ENCODE measurements around the gene PPP1R13L. TPM values are rescaled to one million over a fixed set of nuclear protein-coding genes. Genes with fewer than 3 reads are reported as not detected.
"Not testable (repeated sequence)": the region's sequence is repeated elsewhere in the genome, so short reads cannot be mapped to it uniquely, and the experiment has no call there.

Gene PPP1R13L
- total RNA-seq, 1 experiment from 2014 or later = 27.5 TPM

DNA sequence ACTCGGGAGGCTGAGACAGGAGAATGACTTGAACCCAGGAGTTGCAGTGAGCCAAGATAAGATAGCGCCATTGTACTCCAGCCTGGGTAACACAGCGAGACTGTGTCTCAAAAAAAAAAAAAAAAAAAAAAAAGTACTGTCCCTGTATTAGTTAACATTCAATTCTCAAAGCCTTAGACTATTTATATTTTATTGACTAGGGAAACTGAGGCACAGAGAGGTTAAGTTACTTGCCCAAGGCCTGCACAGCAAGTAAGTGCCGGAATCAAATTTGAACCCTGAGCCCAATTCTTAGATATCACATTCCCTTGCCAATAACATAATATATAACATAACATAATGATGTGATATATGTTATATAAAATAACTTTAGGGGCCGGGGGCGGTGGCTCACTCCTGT is 65.2 kb downstream of the PPP1R13L start:
- peaks cover 15% of the 10 kb centered on the region for H3K27me3 Mint-ChIP-seq (ENCODE audit: low read depth)
- no peak overlapping the region for H3K27ac Mint-ChIP-seq
- H3K36me3 Mint-ChIP-seq = no peaks in the 10 kb centered on the region
- ChIA-PET POLR2A (no interaction called here), CTCF (interaction anchor here (0.7 to 2.4 kb wide), 7 partner anchors 91 to 280 kb away, joined by 3 to 12 read pairs (median 4); partner anchors contain the start of genes BLOC1S3 and TRAPPC6A)
- no peak for ATAC-seq
- H3K4me3 Mint-ChIP-seq = no peak overlapping the region; the same call in 1 of the 2 replicates
- H3K9me3 Mint-ChIP-seq = no peaks in the 10 kb centered on the region
- H3K4me1 Mint-ChIP-seq = peaks cover 2% of the 10 kb centered on the region; the same call in 1 of the 2 replicates
- DNase-seq (ENCODE audit: low spot score) = no peak
- TF ChIP-seq ETV6 (CRISPR knock-in tag; IDR thresholded peaks at IDR 0.05) (no peak), MXD4 (CRISPR knock-in tag; IDR thresholded peaks at IDR 0.05; ENCODE audit: borderline replicate concordance) (no peak), ZNF671 (CRISPR knock-in tag; IDR thresholded peaks at IDR 0.05) (no peak)
- TF ChIP-seq, protein P1, sequence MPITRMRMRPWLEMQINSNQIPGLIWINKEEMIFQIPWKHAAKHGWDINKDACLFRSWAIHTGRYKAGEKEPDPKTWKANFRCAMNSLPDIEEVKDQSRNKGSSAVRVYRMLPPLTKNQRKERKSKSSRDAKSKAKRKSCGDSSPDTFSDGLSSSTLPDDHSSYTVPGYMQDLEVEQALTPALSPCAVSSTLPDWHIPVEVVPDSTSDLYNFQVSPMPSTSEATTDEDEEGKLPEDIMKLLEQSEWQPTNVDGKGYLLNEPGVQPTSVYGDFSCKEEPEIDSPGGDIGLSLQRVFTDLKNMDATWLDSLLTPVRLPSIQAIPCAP (CRISPR knock-in tag; IDR thresholded peaks at IDR 0.05) = no peak
- TF ChIP-seq, protein P2, sequence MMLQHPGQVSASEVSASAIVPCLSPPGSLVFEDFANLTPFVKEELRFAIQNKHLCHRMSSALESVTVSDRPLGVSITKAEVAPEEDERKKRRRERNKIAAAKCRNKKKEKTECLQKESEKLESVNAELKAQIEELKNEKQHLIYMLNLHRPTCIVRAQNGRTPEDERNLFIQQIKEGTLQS (CRISPR knock-in tag; conservative IDR thresholded peaks at IDR 0.05) = no peak
- TF ChIP-seq, protein P3, sequence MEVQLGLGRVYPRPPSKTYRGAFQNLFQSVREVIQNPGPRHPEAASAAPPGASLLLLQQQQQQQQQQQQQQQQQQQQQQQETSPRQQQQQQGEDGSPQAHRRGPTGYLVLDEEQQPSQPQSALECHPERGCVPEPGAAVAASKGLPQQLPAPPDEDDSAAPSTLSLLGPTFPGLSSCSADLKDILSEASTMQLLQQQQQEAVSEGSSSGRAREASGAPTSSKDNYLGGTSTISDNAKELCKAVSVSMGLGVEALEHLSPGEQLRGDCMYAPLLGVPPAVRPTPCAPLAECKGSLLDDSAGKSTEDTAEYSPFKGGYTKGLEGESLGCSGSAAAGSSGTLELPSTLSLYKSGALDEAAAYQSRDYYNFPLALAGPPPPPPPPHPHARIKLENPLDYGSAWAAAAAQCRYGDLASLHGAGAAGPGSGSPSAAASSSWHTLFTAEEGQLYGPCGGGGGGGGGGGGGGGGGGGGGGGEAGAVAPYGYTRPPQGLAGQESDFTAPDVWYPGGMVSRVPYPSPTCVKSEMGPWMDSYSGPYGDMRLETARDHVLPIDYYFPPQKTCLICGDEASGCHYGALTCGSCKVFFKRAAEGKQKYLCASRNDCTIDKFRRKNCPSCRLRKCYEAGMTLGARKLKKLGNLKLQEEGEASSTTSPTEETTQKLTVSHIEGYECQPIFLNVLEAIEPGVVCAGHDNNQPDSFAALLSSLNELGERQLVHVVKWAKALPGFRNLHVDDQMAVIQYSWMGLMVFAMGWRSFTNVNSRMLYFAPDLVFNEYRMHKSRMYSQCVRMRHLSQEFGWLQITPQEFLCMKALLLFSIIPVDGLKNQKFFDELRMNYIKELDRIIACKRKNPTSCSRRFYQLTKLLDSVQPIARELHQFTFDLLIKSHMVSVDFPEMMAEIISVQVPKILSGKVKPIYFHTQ (CRISPR knock-in tag; IDR thresholded peaks at IDR 0.05) = no peak

DNA sequence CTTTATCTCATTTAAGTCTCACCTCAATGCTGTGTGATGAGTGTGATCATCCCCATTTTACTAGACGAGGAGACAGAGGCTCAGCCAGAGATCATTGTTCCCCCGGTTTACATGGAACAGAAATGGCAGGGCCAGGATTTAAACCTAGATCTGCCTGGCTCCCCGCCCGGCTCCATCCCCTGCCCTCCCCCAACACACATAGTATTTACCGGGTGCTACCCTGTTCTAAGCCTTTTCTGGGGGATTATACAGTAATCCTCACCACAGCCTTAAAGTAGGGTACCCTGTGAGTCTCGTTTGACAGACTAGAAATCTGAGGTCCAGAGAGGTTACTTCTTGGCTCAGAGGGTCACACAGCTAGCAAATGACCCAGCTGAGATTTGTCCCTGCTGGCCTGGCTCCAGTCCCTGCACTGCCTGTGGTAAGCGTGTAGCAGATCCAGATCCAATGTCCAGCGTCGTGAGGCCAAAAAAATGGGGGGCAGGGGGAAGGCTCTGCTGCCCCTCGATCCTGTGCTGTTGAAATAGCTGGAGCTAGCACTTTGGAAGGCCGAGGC is 68.1 kb downstream of the PPP1R13L start:
- peak overlapping the region; percentile 17; the same call in 1 of the 2 replicates for H3K27ac Mint-ChIP-seq
- TF ChIP-seq, protein P4, sequence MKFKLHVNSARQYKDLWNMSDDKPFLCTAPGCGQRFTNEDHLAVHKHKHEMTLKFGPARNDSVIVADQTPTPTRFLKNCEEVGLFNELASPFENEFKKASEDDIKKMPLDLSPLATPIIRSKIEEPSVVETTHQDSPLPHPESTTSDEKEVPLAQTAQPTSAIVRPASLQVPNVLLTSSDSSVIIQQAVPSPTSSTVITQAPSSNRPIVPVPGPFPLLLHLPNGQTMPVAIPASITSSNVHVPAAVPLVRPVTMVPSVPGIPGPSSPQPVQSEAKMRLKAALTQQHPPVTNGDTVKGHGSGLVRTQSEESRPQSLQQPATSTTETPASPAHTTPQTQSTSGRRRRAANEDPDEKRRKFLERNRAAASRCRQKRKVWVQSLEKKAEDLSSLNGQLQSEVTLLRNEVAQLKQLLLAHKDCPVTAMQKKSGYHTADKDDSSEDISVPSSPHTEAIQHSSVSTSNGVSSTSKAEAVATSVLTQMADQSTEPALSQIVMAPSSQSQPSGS (CRISPR knock-in tag; IDR thresholded peaks at IDR 0.05; ENCODE audit: borderline replicate concordance, low read depth) = no peak
- TF ChIP-seq, protein P2 (CRISPR knock-in tag; conservative IDR thresholded peaks at IDR 0.05) = no peak
- TF ChIP-seq CBFB (CRISPR knock-in tag; IDR thresholded peaks at IDR 0.05; ENCODE audit: low read depth) (no peak), NFYB (CRISPR knock-in tag; conservative IDR thresholded peaks at IDR 0.05; ENCODE audit: low read depth) (no peak), RORB (CRISPR knock-in tag; IDR thresholded peaks at IDR 0.05) (no peak)
- no peaks in the 10 kb centered on the region for H3K36me3 Mint-ChIP-seq
- H3K9me3 Mint-ChIP-seq = no peaks in the 10 kb centered on the region
- ChIA-PET CTCF (interaction anchor here (2.8 kb wide), 1 partner anchor 136 kb away, joined by 33 read pairs; no protein-coding TSS in a partner anchor), POLR2A (no interaction called here)
- DNase-seq (ENCODE audit: low spot score) = no peak
- H3K4me1 Mint-ChIP-seq = peaks cover 2% of the 10 kb centered on the region; the same call in 1 of the 2 replicates
- ATAC-seq = no peak
- H3K4me3 Mint-ChIP-seq = no peak overlapping the region
- peaks cover 20% of the 10 kb centered on the region for H3K27me3 Mint-ChIP-seq (ENCODE audit: low read depth)

DNA sequence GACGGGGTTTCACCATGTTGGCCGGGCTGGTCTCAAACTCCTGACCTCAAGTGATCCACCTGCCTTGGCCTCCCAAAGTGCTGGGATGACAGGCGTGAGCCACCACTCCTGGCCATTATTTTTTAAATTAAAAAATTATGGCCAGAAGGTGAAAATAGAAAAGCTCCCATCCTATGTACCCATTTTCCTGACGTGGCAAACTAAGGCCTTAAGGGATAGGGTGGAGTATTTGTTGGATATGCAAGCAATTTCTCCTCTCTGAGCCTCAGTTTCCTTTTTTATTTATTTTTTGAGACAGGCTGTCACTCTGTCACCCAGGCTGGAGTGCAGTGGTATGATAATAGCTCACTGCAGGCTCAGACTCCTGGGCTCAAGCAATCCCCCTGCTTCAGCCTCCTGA is 70.0 kb downstream of the PPP1R13L start:
- H3K36me3 Mint-ChIP-seq; POLR2A ChIA-PET; H3K4me1 Mint-ChIP-seq; H3K9me3 Mint-ChIP-seq; H3K4me3 Mint-ChIP-seq; H3K27ac Mint-ChIP-seq; DNase-seq (ENCODE audit: low spot score); ATAC-seq: not testable (repeated sequence)
- H3K27me3 Mint-ChIP-seq (ENCODE audit: low read depth) = peaks cover 24% of the 10 kb centered on the region
- CTCF ChIA-PET = interaction anchor here (0.7 to 0.8 kb wide), 3 partner anchors 9 to 252 kb away, joined by 3 read pairs; no protein-coding TSS in a partner anchor

DNA sequence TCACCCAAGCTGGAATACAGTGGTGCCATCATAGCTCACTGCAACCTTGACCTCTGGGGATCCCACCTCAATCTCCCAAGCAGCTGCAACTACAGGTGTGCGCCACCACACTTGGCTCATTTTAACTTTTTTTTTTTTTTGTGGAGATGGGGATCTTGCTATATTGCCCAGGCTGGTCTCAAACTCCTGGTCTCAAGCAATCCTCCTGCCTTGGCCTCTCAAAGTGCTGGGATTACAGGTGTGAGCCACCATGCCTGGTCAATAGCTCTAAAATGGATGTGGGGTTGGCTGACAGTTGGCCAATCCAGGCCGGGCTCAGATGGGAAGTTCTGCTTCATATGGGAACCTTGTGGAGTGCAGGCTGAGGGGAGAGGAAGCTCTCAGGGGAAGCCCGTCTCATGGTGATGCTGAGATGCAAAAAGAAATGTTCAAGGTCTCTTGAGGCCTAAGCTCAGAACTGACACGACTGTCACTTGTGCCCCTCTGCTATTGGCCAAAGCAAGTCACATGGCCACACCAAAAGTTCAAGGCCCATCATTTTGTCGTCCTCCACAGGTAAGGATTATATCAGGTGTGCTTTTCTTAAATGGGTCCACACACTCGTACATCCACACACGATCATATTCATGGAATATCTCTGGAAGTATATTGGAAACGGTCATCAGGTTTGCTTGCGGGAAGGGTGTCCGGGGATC is 71.1 kb downstream of the PPP1R13L start:
- Mint-ChIP-seq H3K27ac (no peak overlapping the region), H3K4me3 (no peak overlapping the region), H3K9me3 (no peaks in the 10 kb centered on the region), H3K4me1 (no peaks in the 10 kb centered on the region), H3K36me3 (no peaks in the 10 kb centered on the region), H3K27me3 (ENCODE audit: low read depth) (peaks cover 26% of the 10 kb centered on the region)
- ChIA-PET POLR2A (interaction anchor here (0.6 to 0.9 kb wide), 2 partner anchors 16 to 1563 kb away, joined by 3 to 4 read pairs; no protein-coding TSS in a partner anchor), CTCF (interaction anchor here (0.6 to 1.0 kb wide), 3 partner anchors 145 to 584 kb away, joined by 4 to 6 read pairs (median 4); no protein-coding TSS in a partner anchor)
- DNase-seq (ENCODE audit: low spot score) (no peak), ATAC-seq (no peak)
- TF ChIP-seq ZNF671 (CRISPR knock-in tag; IDR thresholded peaks at IDR 0.05) = no peak
- TF ChIP-seq GRHL2 (CRISPR knock-in tag; IDR thresholded peaks at IDR 0.05; ENCODE audit: insufficient replicate concordance, severe bottlenecking) = no peak
- TF ChIP-seq, protein P5, sequence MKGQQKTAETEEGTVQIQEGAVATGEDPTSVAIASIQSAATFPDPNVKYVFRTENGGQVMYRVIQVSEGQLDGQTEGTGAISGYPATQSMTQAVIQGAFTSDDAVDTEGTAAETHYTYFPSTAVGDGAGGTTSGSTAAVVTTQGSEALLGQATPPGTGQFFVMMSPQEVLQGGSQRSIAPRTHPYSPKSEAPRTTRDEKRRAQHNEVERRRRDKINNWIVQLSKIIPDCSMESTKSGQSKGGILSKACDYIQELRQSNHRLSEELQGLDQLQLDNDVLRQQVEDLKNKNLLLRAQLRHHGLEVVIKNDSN (CRISPR knock-in tag; IDR thresholded peaks at IDR 0.05) = peak; percentile 78
- TF ChIP-seq, protein P6, sequence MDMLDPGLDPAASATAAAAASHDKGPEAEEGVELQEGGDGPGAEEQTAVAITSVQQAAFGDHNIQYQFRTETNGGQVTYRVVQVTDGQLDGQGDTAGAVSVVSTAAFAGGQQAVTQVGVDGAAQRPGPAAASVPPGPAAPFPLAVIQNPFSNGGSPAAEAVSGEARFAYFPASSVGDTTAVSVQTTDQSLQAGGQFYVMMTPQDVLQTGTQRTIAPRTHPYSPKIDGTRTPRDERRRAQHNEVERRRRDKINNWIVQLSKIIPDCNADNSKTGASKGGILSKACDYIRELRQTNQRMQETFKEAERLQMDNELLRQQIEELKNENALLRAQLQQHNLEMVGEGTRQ (CRISPR knock-in tag; IDR thresholded peaks at IDR 0.05) = peak; percentile 82
- TF ChIP-seq CREB1 (CRISPR knock-in tag; IDR thresholded peaks at IDR 0.05) = no peak
- TF ChIP-seq ZNF121 (CRISPR knock-in tag; IDR thresholded peaks at IDR 0.05) = no peak
- no peak for TF ChIP-seq ZNF232 (CRISPR knock-in tag; IDR thresholded peaks at IDR 0.05)
- TF ChIP-seq NR1H2 (CRISPR knock-in tag; IDR thresholded peaks at IDR 0.05) = no peak
- no peak for TF ChIP-seq SP1 (CRISPR knock-in tag; conservative IDR thresholded peaks at IDR 0.05)
- no peak for TF ChIP-seq OVOL2 (CRISPR knock-in tag; IDR thresholded peaks at IDR 0.05; ENCODE audit: borderline replicate concordance)
- no peak for TF ChIP-seq CBFB (CRISPR knock-in tag; IDR thresholded peaks at IDR 0.05; ENCODE audit: low read depth)

Measured in WTC11 (cell line).